ENCODE measurements around the gene CNTNAP5.

DNA sequence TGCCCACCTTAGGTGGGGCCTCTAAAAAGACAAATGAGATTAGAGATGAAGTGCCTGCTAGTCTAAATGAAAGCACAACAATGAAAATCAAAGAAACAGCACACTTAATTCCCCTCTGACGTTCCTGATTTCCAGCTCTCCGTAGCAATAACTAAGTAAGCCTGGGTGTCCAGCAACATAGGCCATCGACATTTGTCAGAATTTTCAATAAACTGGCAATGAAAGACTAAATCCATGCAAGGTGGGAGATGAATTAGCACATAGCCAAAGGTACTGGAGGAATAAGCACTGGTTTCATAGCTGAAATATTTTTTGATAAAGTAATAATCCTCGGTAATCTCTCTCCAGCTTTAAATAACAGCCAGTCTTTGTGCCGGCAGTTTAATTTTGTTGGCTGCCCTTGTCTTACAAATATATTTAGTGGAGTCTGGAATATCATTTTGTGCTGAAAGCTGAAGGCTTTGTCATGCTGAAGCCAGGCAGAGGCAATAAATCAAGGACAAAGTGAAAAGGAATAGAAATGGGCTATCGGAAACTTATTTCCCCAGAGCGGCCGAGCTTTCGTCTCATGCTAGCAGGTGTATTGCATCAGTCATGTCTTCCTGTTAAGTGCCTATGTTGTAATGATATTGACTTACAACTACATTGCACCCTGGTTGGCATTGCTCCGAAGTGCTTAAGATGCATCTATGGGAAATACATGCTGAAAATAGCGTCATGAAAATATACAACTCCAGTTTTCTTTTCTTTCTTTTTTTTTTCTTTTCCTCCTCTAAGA is 790.1 kb downstream of the CNTNAP5 start:
- TF ChIP-seq CTCF (IDR thresholded peaks at IDR 0.05; ENCODE audit: low read depth, low read length) (no peak), EZH2phosphoT487 (IDR thresholded peaks at IDR 0.05; ENCODE audit: low read depth) (no peak)
